Testis (tissue), 2 donors: ENCODE results near the gene TTC23L.
A peak's percentile ranks its signal among the peaks of the same experiment; 100 is the strongest.

Source experiments
- POLR2A ChIP-seq: fragments of 450-650 bp; IDR thresholded peaks from one replicate; pipeline ENCODE4 v1.6.1; 2017; ENCODE audit warnings: antibody characterized with exemption, mild to moderate bottlenecking, moderate library complexity
- TF ChIP-seq, protein P1 (sequence below), 3 experiments: fragments of 450-650 bp in 2 of 3; fragments of 200-600 bp in 1 of 3; sonication (generic) in 1 of 3; IDR thresholded peaks; one replicate each; pipeline ENCODE4 v1.5.1; 2016 to 2019; ENCODE audit warnings: antibody characterized with exemption in 3 of 3, mild to moderate bottlenecking in 2 of 3, moderate library complexity in 1 of 3

DNA sequence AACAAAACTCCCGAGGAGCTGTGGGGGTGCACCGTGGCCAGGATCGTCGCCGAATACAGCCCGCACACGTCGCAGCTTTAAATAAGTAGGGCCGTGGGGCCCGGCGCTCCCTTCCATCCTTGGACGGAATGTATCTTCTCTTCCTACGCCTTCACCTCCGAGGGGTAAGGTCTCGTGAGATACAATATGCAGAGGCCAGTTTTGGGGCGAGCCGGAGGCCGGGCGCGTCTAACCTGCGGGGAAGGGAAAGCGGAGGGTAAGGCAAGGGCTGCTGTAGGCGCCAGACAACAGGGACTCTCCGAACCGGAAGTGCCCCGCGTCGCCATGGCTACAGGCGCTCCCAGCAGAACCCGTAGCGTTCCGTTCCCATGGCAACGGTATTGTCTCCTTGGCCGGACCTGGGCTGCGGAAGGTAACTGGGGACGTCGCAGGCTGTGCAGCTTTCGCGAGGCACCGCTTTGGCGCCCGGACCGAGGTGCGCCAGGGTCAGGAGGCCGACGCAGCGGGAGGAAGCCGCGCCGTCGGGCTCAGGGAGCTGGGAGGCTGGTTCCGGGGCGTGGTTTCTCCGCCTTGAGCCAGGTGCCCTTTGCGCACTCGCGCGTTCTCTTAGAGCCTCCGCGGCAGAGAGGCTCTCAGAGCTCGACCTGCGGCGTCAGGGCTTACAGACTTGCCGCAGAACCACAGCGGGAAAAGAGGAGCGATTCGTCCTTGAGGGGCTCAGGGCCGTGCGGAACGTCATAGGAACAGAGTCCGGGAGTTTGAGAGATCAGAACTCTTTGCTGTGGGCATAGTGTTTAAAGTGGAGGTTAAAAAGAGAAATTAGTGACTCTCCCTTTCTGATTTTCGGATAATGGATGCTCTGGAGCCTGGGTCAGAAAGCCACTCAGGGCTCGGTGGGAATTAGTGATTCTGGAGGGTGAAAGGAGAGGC lies at the start of gene TTC23L:
- TF ChIP-seq, protein P1, sequence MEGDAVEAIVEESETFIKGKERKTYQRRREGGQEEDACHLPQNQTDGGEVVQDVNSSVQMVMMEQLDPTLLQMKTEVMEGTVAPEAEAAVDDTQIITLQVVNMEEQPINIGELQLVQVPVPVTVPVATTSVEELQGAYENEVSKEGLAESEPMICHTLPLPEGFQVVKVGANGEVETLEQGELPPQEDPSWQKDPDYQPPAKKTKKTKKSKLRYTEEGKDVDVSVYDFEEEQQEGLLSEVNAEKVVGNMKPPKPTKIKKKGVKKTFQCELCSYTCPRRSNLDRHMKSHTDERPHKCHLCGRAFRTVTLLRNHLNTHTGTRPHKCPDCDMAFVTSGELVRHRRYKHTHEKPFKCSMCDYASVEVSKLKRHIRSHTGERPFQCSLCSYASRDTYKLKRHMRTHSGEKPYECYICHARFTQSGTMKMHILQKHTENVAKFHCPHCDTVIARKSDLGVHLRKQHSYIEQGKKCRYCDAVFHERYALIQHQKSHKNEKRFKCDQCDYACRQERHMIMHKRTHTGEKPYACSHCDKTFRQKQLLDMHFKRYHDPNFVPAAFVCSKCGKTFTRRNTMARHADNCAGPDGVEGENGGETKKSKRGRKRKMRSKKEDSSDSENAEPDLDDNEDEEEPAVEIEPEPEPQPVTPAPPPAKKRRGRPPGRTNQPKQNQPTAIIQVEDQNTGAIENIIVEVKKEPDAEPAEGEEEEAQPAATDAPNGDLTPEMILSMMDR (IDR thresholded peaks at IDR 0.05) = no peak
- peak; percentile 52 for TF ChIP-seq POLR2A
